Germinal center (tissue), 1 donor: ENCODE results near the gene MLLT1.

Source experiments
- DNase-seq: peaks from one replicate; pipeline ENCODE4 v3.0.0; 2012; ENCODE audit warnings: mixed read lengths, low spot score

Gene MLLT1

GRCh38 chr19:6274756-6275155 is 5.0 kb downstream of the MLLT1 start:
- no peak for DNase-seq

DNA sequence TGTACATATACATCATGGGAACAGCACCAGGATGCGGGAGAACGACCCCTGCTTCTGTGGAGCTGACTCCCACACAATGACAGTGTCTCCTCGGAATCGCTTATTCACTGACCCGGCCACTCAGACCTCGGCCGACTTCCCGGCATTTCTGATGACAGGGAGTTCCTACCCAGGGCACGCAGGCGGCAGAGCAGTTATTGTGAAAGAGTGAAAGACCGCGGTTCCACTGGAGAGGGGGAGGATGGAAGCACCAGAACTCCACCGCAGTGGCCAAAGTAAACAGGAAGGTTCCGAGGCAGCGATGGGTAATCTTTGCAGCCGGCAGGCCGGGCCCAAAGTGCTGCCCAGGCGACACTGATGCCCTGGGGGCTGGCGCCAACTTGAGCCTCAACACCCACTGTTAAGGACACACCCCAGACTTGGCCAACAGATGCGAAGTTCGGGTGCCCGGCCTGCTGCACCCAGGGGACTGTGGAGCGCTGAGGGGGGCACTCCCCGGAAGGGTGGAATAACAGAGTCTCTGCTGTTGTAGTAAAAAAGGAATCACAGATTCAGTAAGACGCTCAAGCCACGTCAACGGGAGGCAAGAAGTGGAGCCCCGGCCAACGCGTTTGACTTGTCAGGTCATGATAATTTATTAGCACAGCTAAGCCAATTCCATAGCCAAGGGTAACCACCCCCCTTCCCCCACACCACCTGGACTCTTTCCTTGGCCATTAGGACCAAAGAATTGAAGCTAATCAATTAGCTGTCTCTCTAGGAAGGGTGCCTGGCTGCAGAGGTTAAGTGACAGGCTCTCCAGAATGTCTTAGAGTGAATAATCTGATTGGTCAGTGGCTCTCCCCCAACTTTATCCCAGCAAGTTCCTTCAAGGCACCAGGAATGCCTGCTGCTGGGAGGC is 5.8 kb downstream of the MLLT1 start:
- no peak for DNase-seq

- no peak for DNase-seq
Observed at GRCh38 chr19:6272913-6273600, 6.7 kb downstream of the MLLT1 start.

- no peak for DNase-seq
Observed at GRCh38 chr19:6272411-6272791, 7.4 kb downstream of the MLLT1 start.

- DNase-seq, result no peak
Observed at GRCh38 chr19:6271721-6272410, 7.9 kb downstream of the MLLT1 start.

DNA sequence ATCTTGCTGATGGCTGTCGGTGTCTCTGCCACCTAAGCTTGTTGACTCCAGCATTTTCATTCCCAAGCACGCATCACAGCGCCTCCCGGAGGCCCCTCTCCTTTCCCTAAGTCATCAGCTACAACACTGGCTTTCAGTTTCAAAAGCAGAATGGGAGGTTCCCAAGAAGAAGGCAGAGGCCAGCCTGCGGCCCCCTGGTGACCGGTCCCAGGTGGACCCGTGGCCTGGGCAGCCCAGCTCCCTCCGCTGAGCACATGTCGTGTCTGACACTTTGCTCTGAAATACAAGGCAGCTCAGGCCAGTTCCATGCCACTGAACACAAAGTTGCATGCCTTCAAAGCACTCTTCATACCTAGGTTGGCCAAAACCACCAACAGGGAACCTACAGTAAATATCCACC is 8.5 kb downstream of the MLLT1 start:
- no peak for DNase-seq

DNA sequence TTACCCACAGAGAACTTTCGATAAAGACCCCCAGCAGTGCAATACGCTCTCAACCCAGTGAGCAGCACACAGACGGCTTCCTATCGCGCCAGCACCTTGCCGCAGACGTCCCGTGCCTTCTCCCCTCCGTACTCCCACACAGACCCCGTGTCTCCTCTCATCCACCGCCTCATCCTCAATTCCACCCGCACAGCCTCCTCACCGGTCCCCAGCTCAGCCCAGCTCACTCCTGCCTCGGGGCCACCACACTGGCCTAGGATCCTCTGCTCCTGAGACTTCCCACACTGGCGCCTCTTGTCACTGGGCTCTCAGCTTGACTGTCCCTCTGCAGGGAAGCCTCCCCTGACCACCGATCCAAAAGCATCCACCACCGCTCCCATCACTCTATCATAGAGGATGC is 9.0 kb downstream of the MLLT1 start:
- DNase-seq, result no peak

GRCh38 chr19:6270076-6270745 is 9.6 kb downstream of the MLLT1 start:
- no peak for DNase-seq

DNA sequence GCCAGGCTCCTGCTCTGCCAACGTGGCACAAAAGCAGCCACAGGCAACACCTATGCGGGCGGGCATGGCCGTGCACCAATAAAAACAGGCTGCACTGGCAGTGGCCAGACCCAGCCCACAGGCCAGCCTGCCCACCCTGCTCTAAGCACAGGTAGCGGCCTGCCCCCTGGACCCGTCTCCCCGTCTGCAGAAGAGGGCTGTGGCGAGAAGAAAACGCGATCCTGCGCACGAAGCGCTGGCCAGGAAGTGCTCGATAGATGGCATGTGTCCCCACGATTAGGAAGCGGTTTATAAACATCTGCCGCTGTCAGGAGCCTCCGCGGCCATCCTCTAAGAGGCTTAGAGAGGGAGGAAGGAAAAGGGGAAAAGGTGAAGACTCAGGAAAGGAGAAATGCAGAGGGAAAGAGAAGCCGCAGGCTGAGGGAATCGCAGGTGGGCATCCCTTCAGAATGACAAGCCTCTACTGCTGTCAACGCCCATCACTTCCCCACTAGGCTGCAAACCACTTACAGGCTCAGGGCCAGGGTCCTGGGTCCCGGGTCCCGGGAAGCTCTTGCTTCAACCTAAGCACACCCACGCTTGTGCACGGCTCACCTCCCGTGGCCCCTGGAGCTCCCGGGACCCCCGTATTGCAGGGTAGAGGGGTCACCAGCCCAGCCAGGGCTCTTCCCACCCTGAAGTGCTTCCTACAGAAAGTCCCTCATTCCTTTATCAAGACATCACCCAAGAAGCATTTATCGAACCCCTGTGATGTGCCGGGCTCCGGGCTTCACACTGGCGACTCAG is 10.5 kb downstream of the MLLT1 start:
- DNase-seq, result no peak

DNA sequence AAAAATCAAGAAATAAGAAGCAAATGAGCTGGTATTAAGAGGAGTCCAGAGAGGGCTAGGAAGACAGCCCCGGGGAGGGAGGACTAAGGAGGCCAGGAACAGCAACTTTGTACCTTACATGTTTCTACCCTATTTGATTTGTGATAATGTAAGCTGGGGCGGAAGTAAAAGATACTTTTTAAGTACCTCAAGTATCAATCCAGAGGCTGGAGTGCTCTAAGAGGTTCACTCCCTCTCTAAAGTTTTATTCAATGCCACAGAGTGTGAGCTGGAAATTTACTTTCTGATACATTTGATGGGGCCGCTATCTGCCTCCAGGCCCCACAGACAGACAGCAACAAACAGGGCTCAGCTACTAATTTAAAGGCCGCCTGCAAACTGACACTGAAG is 11.4 kb downstream of the MLLT1 start:
- no peak for DNase-seq

DNA sequence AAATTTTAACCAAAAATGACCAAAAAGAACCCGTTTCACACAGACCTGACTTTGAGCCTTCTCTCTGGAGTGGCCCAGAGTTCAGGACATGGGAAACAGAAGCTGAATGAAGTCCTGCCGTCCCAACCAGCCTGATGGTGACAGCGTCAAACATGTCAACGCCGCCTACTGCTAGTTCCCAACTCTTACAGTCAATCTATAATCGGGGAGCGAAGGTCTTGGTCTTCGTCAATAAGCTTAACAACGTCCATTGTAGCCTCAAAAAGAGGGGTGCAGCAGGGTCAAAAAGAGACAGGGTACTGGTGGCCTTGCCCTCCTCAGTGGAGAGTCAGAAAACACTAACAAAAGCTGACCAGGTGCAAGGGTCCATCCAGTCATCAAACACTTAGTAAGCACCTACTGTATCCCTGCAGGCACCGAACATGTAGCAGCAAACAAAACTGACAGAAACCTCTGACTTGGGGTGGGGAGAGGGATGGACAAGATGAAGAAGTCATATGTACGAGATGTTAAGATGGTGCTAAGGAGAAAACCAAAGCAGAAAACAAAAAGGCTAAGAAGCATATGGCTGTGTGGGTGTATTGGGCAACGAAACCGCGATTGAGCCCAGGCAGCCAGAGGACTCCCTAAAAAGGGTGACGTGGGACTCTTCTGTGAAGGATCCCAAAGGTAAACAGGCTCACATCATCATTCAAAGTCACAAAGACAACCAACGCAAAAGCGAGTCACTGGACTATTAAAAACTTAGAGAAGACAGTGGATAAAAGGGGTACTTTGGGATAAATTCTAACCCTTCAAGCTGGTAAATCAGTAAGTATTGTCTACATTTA is 12.0 kb downstream of the MLLT1 start:
- no peak for DNase-seq

GRCh38 chr19:6264803-6265202 is 15.0 kb downstream of the MLLT1 start:
- no peak for DNase-seq

DNA sequence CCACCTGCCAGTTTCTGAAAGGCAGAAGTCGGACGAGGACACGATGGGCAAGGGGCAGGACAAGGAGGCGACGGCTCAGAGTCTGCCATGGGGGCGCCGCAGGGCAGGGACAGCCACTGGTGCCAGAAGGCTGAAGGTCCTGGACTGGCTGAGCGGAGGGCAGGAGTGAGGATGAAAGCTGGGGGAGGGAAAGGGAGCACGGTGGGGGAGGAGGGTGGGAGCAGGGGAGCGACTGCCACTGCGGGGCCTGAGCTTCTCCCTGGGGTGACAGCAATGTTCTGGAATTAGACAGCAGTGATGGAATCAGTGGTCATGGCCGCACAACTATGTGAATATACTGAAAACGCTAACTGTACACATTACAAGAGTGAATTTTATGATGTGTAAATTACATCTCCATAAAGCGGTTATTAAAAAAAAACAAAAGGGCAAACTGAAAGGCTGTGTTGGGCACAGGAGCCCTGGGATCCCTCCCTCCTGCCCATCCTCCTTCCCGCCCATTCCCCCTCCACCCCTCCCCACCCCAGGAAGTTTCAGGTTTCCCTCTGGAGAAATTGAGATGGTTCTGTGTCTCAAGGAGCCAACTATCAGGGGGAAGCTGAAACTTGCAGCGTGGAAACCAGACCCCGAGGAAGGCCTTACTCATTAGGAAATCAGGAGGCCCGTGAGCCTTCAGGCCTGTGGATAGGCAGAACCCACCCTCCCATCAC is 15.9 kb downstream of the MLLT1 start:
- DNase-seq, result no peak

- no peak for DNase-seq
Observed at GRCh38 chr19:6263306-6263705, 16.5 kb downstream of the MLLT1 start.

DNA sequence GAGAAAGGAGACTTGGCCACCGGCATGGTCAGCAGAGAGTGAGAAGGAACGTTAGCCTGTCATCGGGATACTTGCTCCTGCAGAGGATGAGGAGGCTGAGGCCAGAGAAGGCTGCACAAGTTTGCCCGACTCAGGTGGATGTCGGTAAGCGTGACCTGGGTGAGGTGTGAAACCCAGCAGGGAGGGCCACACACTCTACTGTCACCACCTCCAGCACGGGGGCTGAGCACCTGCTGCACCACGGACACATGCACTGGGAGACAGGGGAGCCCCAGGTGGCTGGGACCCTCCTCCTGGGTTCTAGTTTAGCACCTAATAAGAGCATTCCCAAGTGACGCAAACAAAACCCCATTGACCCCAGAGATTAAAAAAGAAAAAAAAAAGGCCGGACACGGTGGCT is 17.3 kb downstream of the MLLT1 start:
- DNase-seq, result no peak

- no peak for DNase-seq
Observed at GRCh38 chr19:6261883-6262282, 17.9 kb downstream of the MLLT1 start.

DNA sequence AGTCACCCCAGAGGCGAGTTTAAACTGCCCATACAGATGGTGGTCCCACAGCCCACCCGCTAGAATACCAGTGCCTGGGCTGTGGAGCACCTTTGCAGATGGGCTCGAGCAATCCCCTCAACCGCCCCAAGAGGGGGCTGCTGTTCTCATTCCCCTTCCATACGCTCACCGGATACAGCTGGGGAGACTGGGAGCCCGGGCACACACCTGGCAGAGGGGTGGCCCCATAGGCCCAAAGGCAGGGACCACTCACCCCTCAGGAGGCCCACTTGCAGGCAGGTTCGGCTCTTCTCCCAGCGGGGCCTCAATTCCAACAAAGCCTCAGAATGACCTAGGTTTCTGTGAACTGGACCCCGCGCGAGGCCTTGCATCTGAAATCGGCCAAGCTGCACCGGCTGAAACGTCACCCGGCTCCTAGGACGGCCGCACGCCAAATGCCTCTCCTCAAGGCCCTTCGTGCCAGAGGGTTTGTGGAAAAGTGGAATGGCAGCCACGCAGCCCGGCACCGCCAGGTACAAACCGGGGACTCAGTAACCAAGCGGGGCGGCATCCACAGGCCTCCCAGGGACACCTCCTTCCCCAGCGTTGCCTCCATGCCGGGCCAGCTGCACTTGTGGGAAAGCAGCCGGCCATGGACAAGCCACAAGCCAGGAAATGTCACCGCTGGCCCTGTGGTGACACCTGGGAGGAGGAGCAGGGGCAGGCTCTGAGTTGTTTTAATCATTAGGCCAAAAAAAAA is 18.7 kb downstream of the MLLT1 start:
- DNase-seq, result peak; percentile 43

DNA sequence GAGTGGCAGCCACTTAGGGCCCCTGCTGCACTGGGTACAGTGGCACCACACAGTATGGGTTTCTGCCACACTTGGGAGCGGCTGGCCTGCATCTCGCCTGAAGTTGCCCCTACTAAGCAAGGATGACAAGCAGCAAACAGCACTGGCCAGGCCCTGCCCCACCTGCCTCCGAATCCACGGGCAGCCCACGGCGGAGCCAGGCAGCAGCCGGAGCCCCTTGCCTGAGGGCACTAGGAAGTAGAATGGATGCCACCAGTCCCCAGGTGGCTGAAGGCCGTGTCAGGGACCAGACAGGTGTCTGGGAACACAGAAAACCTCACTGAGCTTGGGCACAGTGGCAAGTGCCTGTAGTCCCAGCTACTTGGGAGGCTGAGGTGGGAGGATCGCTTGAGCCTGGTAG is 19.4 kb downstream of the MLLT1 start:
- no peak for DNase-seq

GRCh38 chr19:6259312-6259861 is 20.4 kb downstream of the MLLT1 start:
- no peak for DNase-seq
